ENCODE results near the gene STUB1. TPM values are rescaled to one million over a fixed set of nuclear protein-coding genes. Genes with fewer than 3 reads are reported as not detected.

Gene STUB1
- total RNA-seq, 1 donor from 2014 or later = 159 TPM

DNA sequence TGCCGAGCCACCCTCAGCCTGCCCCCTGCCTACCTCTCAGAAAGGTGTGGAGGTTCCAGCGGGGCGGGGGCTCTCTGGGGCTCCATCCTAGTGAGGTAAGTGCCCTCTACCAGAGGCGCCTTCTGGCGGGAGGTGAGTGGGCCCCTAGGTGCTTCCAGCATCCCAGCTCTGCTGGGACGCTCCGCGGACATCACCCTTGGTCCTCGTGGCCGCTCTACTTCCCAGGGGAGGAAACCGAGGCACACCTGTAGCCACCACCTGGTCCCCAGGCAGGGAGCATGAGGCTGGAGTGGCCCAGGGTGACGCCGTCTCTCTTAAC, 37.2 kb upstream of the STUB1 start:
- no peak for DNase-seq (ENCODE audit: extremely low read depth, low read depth, low spot score)

DNA sequence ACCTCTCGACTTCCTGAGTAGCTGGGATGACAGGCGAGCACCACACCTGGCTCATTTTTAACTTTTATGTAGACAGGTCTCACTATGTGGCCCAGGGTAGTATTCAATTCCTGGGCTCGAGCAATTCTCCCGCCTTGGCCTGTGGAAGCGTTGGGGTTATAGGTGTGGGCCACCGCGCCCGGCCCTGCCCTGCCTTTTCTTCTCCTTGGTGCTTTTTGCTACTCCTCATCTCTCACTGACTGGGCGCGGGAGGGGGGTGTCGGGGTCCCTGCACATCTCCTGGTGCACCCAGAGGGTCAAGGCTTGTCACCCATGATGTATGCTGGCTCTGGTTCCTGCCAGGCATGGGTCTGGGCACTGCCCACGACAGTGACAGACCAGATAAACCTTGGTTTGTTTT, 35.7 kb upstream of the STUB1 start:
- DNase-seq (ENCODE audit: extremely low read depth, low read depth, low spot score) = no peak

DNA sequence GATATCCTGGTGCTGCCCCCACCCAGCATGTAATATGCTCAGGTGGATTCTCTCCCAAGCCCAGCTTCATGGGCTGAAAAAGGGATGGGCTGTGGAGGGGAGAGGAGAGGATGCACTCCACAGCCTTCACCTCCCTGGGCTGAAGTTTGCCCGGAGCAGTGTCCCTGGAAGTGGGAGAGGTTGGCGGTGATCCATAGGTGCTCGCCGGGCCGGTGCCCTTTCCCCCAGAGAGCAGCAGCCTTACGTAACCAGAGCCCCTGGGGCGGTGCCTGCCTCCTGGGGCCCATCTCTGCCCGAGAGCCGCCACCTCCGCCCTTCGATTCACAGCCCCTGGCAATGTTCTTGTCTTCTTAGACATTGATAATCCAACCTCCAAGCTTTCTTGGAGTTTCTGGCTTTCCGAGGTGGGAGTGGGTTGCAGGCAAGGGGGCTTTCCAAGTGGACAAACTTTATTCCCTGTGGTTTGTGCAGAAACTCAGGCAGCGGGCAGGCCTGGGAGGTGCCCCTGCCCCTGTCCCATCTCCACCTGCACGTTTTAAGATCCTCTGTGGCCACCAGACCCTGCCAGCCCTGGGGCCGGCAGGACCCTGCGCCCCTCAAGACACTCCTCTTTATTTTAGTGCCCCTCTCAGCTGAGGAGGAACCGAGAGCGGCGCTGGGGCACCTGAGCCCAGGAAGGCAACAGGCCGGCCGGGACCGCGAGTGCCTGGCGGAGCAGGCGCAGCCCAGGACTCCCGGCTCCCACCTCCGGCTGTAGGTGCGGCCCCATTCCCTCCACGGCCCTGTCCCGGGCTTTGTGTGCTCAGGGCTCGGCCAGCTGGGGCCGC, 34.1 kb upstream of the STUB1 start:
- DNase-seq (ENCODE audit: extremely low read depth, low read depth, low spot score) = no peak

DNA sequence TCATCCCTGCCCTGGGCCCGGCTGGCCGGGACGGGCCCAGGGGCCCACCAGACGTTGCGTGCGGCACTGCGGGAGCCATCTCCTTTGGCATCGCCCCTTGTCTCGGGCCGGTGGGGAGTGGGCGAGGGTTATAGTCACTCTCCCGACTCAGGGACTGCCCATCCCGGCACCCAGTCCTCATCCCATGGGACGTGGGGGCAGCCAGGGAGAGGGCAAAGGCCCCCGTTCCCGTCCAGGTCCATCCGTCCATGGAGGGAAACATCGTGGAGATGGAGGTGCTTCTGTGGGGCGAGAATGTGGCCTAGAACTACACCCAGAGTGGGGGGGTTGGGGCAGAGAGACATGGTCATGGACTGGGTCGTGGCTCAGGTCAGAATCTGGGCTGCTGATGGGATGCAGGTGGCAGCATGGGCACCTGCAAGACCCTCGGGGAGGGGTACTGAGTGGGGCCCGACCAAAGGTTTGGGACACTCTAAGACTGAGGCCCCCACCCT, 33.5 kb upstream of the STUB1 start:
- no peak for DNase-seq (ENCODE audit: extremely low read depth, low read depth, low spot score)

DNA sequence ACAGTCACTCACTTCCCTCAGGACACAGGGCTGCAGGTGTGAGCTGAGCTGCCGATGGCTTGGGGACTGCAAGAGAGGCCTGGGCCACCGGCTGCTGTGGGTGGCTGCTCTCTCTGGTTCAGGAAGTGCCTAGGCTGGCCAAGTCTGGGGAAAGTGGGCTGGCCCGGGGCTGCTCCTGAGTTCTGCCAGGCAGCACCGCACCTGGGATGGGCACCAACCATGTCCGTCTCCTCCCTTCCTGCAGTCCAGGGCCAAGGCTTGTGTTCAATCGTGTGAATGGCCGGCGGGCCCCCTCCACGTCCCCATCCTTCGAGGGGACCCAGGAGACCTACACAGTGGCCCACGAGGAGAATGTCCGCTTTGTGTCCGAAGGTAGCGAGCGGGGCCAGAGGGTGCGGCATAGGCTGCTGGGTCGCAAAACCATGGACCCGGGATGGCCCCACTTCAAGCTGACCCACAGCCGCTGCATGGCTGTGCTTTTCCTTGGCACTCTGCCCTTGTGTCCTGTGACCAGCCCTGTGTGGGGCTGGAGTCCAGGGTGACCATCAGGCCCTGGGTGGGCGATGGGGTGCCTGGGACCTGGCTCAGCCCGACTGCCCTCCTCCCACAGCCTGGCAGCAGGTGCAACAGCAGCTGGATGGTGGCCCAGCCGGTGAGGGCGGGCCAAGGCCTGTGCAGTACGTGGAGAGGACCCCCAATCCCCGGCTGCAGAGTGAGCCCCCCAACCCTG, 32.9 kb upstream of the STUB1 start:
- no peak for DNase-seq (ENCODE audit: extremely low read depth, low read depth, low spot score)

DNA sequence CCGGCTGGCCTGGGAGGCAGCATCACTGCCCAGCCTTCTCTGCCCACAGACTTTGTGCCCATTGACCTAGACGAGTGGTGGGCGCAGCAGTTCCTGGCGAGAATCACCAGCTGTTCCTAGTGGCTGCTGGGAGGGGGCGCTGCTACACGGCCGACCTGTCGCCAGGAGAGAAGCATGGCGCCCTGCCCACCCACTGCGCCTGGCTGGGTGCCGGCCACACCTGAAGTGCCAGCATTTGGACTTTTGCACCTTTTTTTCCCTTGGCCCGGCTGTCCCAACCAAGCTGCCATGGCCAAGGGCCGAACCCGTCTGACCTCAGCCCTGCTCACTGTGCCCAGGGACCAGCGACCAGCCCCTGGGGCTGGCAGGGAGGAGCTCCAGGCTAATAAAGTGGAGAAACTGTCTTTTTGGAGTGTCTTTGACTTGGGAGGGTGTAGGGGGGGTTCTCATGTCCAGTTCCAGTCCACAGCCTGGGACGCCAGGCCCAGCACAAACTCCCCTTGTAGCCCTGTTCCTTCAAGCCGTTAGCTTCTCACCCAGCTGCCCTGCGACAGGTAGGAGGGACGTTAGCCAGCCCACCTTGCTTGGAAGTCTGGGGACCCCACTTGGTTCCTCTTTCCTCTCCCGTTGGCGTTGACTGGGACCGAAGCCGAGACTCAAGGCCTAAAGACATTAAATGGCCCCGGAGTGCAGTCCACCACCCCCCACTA, 32.0 kb upstream of the STUB1 start:
- no peak for DNase-seq (ENCODE audit: extremely low read depth, low read depth, low spot score)

DNA sequence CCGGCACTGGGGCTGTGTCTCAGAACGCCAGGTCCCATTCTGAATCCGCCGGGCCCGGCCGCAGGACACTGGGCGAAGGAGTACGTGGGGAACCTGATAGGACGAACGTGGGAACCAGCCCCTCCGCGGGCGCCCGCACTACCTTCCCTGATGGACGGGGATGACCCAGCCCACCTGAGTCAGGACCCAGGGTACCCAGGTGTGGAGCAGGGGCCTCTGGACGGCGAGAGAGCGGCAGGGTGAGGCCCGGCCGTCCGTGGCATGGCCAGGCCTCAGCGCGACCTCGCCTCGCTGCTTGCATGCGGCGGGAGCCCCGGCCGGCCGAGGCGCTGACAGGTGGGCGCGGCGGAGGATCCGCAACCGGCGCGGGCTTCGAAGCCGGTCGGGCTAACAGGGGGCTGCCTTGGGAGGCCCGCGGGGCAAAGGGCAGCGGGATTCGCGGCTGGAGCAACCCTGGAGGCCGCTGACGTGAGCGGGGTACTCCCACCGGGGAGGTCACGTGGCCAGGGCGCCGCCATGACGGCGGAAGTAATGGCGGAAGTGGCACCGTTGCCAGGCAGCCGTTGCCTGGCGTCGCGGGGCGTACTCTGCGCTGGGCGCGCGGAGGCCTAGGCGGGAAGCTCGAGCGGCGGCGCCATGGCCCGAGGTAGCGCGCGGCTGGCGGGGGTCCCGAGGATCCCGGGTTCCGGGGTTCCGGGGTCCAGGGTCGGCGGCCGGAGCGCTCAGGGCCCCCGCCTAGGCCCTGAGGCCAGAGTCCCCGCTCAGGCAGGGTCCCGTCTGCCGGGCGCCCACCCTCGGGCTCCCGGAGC, 31.2 kb upstream of the STUB1 start, which contains the start of gene WDR90:
Gene WDR90, plus strand, starts transcription at position 585 of the 809 bp plus-strand sequence. Its CDS starts 52 bp downstream, at position 637.
- peak; percentile 25 for DNase-seq (ENCODE audit: extremely low read depth, low read depth, low spot score)

DNA sequence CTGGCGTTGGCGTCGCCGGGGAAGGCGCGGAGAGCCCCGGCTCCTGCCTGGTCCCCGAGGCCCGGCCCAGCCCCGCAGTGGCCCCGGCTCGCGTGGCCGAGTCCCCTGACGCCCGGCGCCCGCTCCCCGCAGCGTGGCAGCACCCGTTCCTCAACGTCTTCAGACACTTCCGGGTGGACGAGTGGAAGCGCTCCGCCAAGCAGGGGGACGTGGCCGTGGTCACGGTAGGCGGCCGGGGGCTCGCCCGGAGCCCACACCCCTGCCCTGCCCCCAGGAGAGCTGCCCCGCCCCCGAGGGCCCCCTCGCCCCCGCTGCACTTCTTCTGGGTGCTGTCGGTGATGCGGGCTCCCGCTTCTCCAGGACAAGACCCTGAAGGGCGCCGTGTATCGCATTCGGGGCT, 30.6 kb upstream of the STUB1 start:
- DNase-seq (ENCODE audit: extremely low read depth, low read depth, low spot score) = no peak

DNA sequence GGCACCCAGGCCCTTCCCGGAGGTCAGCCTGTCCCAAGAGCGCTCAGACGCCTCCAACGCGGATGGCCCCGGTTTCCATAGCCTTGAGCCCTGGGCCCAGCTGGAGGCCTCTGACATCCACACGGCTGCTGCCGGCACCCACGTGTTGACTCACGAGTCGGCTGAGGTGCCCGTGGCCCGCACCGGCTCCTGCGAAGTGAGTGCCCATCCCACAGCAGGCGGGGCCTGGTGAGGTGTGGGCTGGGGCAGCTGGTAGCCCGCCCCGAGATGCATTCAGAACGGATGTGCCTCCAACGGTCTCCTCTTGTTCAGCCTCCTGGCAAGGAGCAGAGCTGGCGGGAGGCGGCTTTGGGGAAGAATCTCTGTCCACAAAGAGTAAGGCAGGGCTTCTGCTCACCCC, 28.4 kb upstream of the STUB1 start:
- DNase-seq (ENCODE audit: extremely low read depth, low read depth, low spot score) = no peak

DNA sequence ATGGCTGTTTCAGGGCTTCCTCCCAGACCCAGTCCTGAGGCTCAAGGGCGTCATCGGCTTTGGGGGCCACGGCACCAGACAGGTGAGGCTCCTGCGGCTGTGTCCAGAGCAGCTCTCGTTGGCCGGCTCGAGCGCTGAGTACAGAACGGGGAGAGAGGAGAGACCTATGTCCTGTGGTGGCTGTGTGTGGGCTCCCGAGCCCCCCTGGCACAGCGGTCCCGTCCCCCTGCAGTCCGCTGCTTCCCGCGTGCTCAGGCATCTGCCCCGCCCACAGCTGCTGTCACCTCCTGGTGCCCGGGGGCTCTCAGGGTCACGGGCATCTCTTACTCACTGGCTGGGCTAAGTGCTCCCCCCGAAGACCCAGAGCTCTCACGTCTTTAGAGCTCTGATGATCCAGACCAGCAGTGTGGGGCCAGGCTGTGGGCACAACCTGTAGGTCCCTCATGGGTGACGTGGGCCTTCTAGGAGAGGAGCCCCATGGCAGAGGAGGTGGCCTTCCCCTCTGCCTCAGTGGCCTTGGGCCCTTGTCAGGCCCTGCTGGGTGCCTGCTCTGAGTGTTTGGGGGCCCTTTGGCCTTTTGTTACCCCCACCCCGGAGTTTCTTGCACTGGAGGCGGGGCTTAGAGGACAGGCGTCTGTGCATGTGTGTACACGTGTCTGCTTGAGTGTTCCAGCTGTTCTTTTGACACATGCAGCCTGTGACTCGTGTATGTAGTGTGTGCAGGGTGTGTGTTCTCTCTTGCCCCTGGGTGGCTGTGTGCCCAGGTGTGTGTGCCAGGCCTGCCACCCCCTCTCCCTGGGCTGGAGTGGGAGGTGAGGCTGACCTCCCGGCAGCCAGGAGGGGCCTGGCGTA, 27.5 kb upstream of the STUB1 start:
- DNase-seq (ENCODE audit: extremely low read depth, low read depth, low spot score) = no peak

DNA sequence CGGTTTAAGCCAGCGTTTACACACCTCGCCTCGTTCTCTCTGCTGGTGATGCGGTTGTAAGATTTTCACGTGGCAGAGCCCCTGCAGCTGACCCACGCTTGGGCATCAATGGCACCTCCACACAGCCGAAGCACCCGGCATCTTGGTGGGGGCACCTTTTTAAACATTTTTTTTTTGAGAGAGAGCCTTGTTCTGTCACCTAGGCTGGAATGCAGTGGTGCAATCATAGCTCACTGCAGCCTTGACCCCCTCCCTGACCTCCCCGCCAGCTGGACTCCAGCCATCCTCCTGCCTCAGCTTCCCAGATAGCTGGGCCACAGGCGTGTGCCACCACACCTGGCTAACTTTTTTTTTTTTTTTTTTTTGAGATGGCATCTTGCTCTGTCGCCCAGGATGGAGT, 26.2 kb upstream of the STUB1 start:
- no peak for DNase-seq (ENCODE audit: extremely low read depth, low read depth, low spot score)

DNA sequence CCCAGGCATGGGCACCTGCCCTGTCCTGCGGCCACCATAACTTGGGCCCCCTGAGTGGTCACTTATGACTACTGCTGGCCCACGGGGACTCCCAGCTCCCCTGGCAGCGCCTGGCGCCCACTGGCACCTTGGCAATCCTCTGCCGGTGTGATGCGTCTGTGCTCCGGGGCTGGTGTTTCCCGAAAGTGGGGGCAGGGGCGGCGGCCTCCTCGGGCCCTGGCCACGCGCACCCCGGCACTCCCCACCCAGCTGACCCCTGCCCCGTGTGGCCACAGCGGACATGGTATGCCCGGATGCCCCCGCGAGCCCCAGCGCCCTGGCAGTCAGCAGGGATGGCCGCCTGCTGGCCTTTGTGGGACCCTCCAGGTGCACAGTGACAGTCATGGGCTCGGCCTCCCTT, 22.7 kb upstream of the STUB1 start:
- no peak for DNase-seq (ENCODE audit: extremely low read depth, low read depth, low spot score)

DNA sequence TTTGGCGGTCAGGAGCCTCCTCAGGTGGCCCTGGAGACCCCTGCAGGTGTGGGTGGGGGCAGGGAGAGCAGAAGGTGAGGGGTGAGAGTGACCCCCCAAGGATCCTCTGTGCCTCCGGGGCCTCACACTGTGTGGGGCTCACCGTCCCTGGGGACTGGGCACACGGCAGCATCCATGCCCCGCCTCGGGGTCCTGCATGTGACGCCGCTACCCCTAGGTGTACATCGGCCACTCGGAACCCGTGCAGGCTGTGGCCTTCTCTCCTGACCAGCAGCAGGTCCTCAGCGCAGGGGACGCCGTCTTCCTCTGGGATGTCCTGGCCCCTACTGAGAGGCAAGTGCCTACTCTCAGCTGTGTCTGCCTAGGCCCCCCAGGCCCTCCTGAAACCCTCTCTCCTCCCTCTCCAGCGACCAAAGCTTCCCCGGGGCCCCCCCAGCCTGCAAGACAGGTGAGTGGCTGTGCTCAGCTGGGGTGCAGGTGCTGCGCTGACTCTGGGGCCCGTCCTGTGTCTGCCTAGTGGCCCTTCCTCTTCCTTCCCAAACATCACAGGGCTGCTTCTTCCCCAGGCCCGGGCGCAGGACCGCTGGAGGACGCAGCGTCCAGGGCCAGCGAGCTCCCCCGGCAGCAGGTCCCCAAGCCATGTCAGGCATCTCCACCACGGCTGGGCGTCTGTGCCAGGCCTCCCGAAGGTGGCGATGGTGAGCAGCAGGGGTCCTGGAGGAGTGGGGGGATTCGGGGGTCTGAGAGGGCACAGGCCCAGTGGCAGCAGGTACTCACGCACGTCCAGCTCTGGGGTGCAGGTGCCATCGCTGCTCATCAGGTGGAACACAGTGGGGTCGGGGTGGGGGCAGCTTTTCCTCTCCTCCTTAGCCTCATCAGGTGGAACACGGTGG, 21.3 kb upstream of the STUB1 start:
- no peak for DNase-seq (ENCODE audit: extremely low read depth, low read depth, low spot score)

DNA sequence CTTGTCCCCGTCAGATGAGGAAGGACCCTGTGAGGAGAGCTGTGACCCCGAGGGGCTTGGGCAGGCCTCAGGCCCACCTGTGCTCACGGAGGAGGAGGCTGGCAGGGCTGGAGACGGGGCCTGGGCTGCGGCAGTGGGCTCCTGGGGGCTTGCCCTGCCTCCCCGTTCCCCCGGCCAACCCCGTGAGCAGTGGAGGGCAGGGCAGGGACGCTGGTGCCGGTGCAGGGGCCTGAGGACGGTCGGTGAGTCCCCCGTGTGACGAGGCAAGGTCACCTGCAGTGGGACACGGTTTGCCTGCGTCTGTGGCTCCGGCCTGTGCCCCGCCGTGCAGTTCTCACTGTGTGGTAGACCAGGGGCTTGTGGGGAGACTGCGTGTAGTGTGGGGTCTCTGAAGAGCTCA, 20.6 kb upstream of the STUB1 start:
- DNase-seq (ENCODE audit: extremely low read depth, low read depth, low spot score) = no peak

DNA sequence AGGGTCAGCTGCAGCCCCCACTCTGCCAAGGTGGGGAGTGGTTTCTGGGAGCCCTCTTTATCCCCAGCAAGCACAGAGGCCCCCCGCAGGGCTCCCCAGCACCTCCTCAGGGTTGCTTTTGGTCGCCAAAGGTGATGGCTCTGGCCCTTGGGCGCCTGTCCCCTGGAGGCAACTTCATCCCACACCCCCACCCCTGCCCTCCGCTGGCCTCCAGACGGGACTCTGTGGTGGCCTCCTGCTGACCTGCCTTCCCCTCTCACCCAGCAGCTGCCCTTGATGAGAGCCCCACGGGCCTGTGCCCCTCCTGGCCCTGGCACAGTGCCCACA, 20.1 kb upstream of the STUB1 start:
- no peak for DNase-seq (ENCODE audit: extremely low read depth, low read depth, low spot score)

DNA sequence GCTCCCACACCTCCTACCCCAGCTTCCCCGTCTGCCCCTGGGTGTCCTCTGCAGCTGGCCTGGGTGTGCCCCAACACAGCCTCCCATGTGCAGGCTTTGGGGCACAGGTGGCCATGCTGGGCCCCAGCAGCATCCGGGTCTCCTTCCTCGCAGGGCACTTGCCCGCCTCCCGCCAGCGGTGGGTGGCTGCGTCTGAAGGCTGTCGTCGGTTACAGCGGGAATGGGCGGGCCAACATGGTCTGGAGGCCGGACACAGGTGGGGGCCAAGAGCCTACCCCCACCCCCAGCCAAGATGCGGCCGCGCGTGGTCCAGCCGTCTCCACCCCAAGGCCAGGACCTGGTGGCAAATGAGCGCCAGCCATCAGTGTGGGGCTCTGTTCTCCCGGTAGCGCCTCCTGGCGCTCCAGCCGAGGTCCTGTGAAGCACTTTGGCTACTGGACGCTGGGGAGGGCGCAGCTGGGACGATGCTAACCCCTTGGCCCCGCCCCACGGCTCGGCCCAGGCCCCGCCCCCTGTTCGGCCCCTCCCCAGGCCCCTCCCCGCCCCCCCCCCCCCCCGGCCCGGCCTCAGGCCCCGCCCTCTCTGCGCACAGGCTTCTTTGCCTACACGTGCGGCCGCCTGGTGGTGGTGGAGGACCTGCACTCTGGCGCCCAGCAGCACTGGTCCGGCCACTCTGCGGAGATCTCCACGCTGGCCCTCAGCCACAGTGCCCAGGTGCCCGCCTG, 19.6 kb upstream of the STUB1 start:
- no peak for DNase-seq (ENCODE audit: extremely low read depth, low read depth, low spot score)

DNA sequence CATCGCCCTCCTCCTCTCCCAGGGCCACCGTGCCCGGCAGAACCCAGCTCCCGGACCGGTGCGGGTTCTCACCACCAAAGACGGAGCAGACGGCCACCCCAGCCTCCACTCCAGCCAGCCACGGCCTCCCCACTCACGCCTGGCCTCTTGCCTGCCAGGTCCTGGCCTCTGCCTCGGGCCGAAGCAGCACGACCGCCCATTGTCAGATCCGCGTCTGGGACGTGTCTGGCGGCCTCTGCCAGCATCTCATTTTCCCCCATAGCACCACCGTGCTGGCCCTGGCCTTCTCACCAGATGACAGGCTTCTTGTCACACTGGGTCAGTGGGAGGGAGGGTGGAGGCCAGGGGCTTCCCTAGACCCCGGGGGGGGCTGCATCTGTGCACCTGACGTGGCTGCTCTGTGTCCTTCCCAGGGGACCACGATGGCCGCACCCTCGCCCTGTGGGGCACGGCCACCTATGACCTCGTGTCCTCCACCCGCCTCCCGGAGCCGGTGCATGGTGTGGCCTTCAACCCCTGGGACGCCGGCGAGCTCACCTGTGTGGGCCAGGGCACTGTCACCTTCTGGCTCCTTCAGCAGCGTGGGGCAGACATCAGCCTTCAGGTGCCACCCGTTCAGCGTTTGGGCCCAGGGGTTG, 18.9 kb upstream of the STUB1 start:
- no peak for DNase-seq (ENCODE audit: extremely low read depth, low read depth, low spot score)

DNA sequence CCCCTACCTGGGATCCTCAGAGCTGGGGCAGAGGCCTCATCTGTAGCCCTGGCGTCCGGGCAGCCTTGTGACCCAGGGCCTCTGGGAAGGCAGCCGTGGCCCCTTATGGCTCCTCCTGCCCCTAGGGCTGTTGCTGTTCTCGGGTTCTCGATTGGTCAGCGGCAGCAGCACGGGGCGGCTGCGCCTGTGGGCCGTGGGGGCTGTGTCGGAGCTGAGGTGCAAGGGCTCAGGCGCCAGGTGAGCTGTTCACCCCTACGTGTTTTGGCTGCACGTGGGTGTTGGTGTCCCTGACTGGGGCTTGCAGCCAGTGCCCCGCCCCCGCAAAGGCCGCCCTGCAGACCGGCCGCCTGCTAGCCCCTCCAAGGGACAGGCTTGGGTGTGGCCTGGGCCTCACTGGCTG, 18.1 kb upstream of the STUB1 start:
- no peak for DNase-seq (ENCODE audit: extremely low read depth, low read depth, low spot score)
